Neural cell (in vitro differentiated cells): Measurements from ENCODE around the gene TPM1.

Experiments used
- EP300 ChIP-seq: fragments of 450-650 bp; conservative IDR thresholded peaks from 2 replicates; pipeline ENCODE4 v1.6.1; 2014; ENCODE audit warnings: antibody characterized with exemption, mild to moderate bottlenecking, moderate library complexity; ENCODE audit not compliant: poor library complexity, severe bottlenecking
- EZH2 ChIP-seq: fragments of 200-600, 300-800 bp; shearing (Covaris generic), sonication (generic); IDR thresholded peaks from 2 replicates; pipeline ENCODE4 v1.6.1; 2014; ENCODE audit warnings: antibody characterized with exemption, low read length, borderline replicate concordance, mild to moderate bottlenecking; ENCODE audit not compliant: insufficient read depth, poor library complexity, severe bottlenecking
- MXI1 ChIP-seq: fragments of 450-650 bp; conservative IDR thresholded peaks from 2 replicates; pipeline ENCODE4 v1.6.1; 2014; ENCODE audit warnings: antibody characterized with exemption, mild to moderate bottlenecking; ENCODE audit not compliant: poor library complexity, severe bottlenecking
- POLR2AphosphoS5 ChIP-seq: IDR thresholded peaks from 2 replicates; pipeline ENCODE4 v1.6.1; 2012
- SMC3 ChIP-seq: fragments of 450-650 bp; conservative IDR thresholded peaks from 2 replicates; pipeline ENCODE4 v1.6.1; 2014; ENCODE audit warnings: antibody characterized with exemption, mild to moderate bottlenecking, moderate library complexity; ENCODE audit not compliant: poor library complexity
- TAF1 ChIP-seq: IDR thresholded peaks from 2 replicates; pipeline ENCODE4 v1.6.1; 2012; ENCODE audit warnings: low read depth
- TF ChIP-seq, protein P1 (sequence below): fragments of 450-650 bp; IDR thresholded peaks from 2 replicates; pipeline ENCODE4 v1.5.1; 2014; ENCODE audit warnings: antibody characterized with exemption, mild to moderate bottlenecking, moderate library complexity; ENCODE audit not compliant: poor library complexity, severe bottlenecking

DNA sequence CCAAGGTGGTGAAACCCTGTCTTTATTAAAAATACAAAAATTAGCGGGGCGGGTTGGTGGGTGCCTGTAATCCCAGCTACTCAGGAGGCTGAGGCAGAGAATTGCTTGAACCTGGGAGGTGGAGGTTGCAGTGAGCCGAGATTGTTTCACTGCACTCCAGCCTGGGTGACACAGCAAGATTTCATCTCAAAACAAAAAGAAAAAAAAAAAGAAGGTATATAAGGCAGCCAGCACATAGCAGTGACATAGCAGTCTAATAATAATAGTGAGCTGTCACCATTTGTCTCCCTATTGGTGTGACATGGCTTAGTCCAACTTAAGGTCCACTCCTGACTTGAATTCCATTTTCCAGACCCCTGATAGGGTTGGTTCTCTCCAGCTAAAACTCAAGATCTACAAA, 70.3 kb downstream of the TPM1 start:
- TF ChIP-seq, protein P1, sequence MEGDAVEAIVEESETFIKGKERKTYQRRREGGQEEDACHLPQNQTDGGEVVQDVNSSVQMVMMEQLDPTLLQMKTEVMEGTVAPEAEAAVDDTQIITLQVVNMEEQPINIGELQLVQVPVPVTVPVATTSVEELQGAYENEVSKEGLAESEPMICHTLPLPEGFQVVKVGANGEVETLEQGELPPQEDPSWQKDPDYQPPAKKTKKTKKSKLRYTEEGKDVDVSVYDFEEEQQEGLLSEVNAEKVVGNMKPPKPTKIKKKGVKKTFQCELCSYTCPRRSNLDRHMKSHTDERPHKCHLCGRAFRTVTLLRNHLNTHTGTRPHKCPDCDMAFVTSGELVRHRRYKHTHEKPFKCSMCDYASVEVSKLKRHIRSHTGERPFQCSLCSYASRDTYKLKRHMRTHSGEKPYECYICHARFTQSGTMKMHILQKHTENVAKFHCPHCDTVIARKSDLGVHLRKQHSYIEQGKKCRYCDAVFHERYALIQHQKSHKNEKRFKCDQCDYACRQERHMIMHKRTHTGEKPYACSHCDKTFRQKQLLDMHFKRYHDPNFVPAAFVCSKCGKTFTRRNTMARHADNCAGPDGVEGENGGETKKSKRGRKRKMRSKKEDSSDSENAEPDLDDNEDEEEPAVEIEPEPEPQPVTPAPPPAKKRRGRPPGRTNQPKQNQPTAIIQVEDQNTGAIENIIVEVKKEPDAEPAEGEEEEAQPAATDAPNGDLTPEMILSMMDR: no peak
- no peak for TF ChIP-seq POLR2AphosphoS5
- TF ChIP-seq SMC3: no peak
- no peak for TF ChIP-seq EZH2
- TF ChIP-seq EP300: no peak
- no peak for TF ChIP-seq TAF1
- TF ChIP-seq MXI1: no peak
